WTC11 (cell line): Measurements from ENCODE around the gene COL17A1. TPM values are rescaled to one million over a fixed set of nuclear protein-coding genes. Genes with fewer than 3 reads are reported as not detected.

Source experiments
- ATAC-seq: fragments of 200-7000 bp; cut with Tn5 transposase; 2 replicates; pipeline ENCODE4 v1.10.0; 2021; ENCODE audit warnings: mild to moderate bottlenecking, moderate library complexity
- CTCF ChIA-PET: fragments of 300-600 bp; sonication (Branson Sonifier 250); formaldehyde crosslinking; loops from one replicate; lab custom pipeline; 2021; ENCODE audit warnings: antibody characterized with exemption; lab: Charles Lee
- POLR2A ChIA-PET: fragments of 350-600 bp; sonication (Branson Sonifier 250); formaldehyde crosslinking; loops from one replicate; lab custom pipeline; 2021; ENCODE audit warnings: antibody characterized with exemption; lab: Charles Lee
- DNase-seq: peaks from one replicate; pipeline ENCODE4 v3.0.0; 2021; ENCODE audit warnings: low spot score
- H3K27ac Mint-ChIP-seq: 2 replicates; pipeline ENCODE4 v1.8.0; 2021; ENCODE audit warnings: mixed read lengths
- H3K27me3 Mint-ChIP-seq: 2 replicates; pipeline ENCODE4 v1.8.0; 2021; ENCODE audit warnings: low read depth, mild to moderate bottlenecking, moderate library complexity, mixed read lengths
- H3K36me3 Mint-ChIP-seq: 2 replicates; pipeline ENCODE4 v1.8.0; 2021; ENCODE audit warnings: mixed read lengths
- H3K4me1 Mint-ChIP-seq: 2 replicates; pipeline ENCODE4 v1.8.0; 2022; ENCODE audit warnings: mixed read lengths
- H3K4me3 Mint-ChIP-seq: 2 replicates; pipeline ENCODE4 v1.8.0; 2021; ENCODE audit warnings: mild to moderate bottlenecking, moderate library complexity, mixed read lengths
- H3K9me3 Mint-ChIP-seq: 2 replicates; pipeline ENCODE4 v1.8.0; 2021; ENCODE audit warnings: mixed read lengths
- EMX1 ChIP-seq: fragments of 250-450 bp; sonication (Bioruptor Pico); IDR thresholded peaks from 2 replicates; pipeline ENCODE4 v1.8.0; 2021; ENCODE audit warnings: mild to moderate bottlenecking
- FOXP1 ChIP-seq: sonication (generic); formaldehyde crosslinking; IDR thresholded peaks from 2 replicates; pipeline ENCODE4 v1.8.0; 2022; ENCODE audit warnings: missing genetic modification reagents, mild to moderate bottlenecking, moderate library complexity, borderline replicate concordance
- NFATC4 ChIP-seq: fragments of 250-450 bp; sonication (Bioruptor Pico); IDR thresholded peaks from 2 replicates; pipeline ENCODE4 v1.9.0; 2021; ENCODE audit warnings: mild to moderate bottlenecking
- NFE2L1 ChIP-seq: sonication (generic); formaldehyde crosslinking; IDR thresholded peaks from 2 replicates; pipeline ENCODE4 v1.8.1; 2023; ENCODE audit warnings: missing genetic modification reagents
- NR2C2 ChIP-seq: sonication (generic); formaldehyde crosslinking; IDR thresholded peaks from 2 replicates; pipeline ENCODE4 v1.8.0; 2022; ENCODE audit warnings: mild to moderate bottlenecking, missing genetic modification reagents
- NR3C1 ChIP-seq: sonication (generic); formaldehyde crosslinking; conservative IDR thresholded peaks from 2 replicates; pipeline ENCODE4 v1.8.1; 2023; ENCODE audit warnings: low read depth, mild to moderate bottlenecking, missing genetic modification reagents
- SP1 ChIP-seq: sonication (generic); formaldehyde crosslinking; conservative IDR thresholded peaks from 2 replicates; pipeline ENCODE4 v1.8.1; 2022; ENCODE audit warnings: missing genetic modification reagents
- TP53 ChIP-seq: sonication (generic); formaldehyde crosslinking; IDR thresholded peaks from 2 replicates; pipeline ENCODE4 v1.8.1; 2023; ENCODE audit warnings: mild to moderate bottlenecking, missing genetic modification reagents
- ZNF121 ChIP-seq: sonication (generic); formaldehyde crosslinking; IDR thresholded peaks from 2 replicates; pipeline ENCODE4 v1.8.0; 2023; ENCODE audit warnings: missing genetic modification reagents
- ZNF396 ChIP-seq: fragments of 250-450 bp; sonication (Bioruptor Pico); IDR thresholded peaks from 2 replicates; pipeline ENCODE4 v1.8.0; 2021; ENCODE audit warnings: mild to moderate bottlenecking, moderate library complexity, borderline replicate concordance
- ZNF416 ChIP-seq: fragments of 250-450 bp; sonication (Bioruptor Pico); IDR thresholded peaks from 2 replicates; pipeline ENCODE4 v1.9.0; 2021; ENCODE audit warnings: mild to moderate bottlenecking, inconsistent platforms
- ZNF423 ChIP-seq: fragments of 250-450 bp; sonication (Bioruptor Pico); IDR thresholded peaks from 2 replicates; pipeline ENCODE4 v2.1.2; 2022; ENCODE audit warnings: mild to moderate bottlenecking, moderate library complexity
- ZNF671 ChIP-seq: fragments of 250-450 bp; sonication (Bioruptor Pico); IDR thresholded peaks from 2 replicates; pipeline ENCODE4 v1.8.0; 2021; ENCODE audit warnings: mild to moderate bottlenecking
- total RNA-seq: library from RNA; stranded (reverse); gene quantifications from 3 replicates; pipeline ENCODE4 v1.2.3, GENCODE V29; 2021
- TF ChIP-seq, protein P1 (sequence below): sonication (generic); formaldehyde crosslinking; IDR thresholded peaks from 2 replicates; pipeline ENCODE4 v1.8.1; 2022; ENCODE audit warnings: mild to moderate bottlenecking, moderate library complexity, missing genetic modification reagents
- TF ChIP-seq, protein P2 (sequence below): sonication (generic); formaldehyde crosslinking; IDR thresholded peaks from 2 replicates; pipeline ENCODE4 v1.8.0; 2022; ENCODE audit warnings: mild to moderate bottlenecking, missing genetic modification reagents
- TF ChIP-seq, protein P3 (sequence below): sonication (generic); formaldehyde crosslinking; conservative IDR thresholded peaks from 2 replicates; pipeline ENCODE4 v1.8.1; 2022; ENCODE audit warnings: mild to moderate bottlenecking, missing genetic modification reagents
- TF ChIP-seq, protein P4 (sequence below): sonication (generic); formaldehyde crosslinking; conservative IDR thresholded peaks from 2 replicates; pipeline ENCODE4 v1.8.1; 2023; ENCODE audit warnings: mild to moderate bottlenecking, low read depth, missing genetic modification reagents, moderate library complexity
- TF ChIP-seq, protein P5 (sequence below): fragments of 250-450 bp; sonication (Bioruptor Pico); IDR thresholded peaks from 2 replicates; pipeline ENCODE4 v1.8.0; 2021; ENCODE audit warnings: mild to moderate bottlenecking
- TF ChIP-seq, protein P6 (sequence below): sonication (generic); formaldehyde crosslinking; IDR thresholded peaks from 2 replicates; pipeline ENCODE4 v1.8.0; 2023; ENCODE audit warnings: mild to moderate bottlenecking, missing genetic modification reagents
- TF ChIP-seq, protein P7 (sequence below): sonication (generic); formaldehyde crosslinking; IDR thresholded peaks from 2 replicates; pipeline ENCODE4 v1.8.1; 2023; ENCODE audit warnings: mild to moderate bottlenecking, missing genetic modification reagents
- TF ChIP-seq, protein P8 (sequence below): sonication (generic); formaldehyde crosslinking; IDR thresholded peaks from 2 replicates; pipeline ENCODE4 v1.8.1; 2023; ENCODE audit warnings: mild to moderate bottlenecking, moderate library complexity, missing genetic modification reagents
- TF ChIP-seq, protein P9 (sequence below): sonication (generic); formaldehyde crosslinking; IDR thresholded peaks from 2 replicates; pipeline ENCODE4 v1.8.1; 2022; ENCODE audit warnings: low read depth, missing genetic modification reagents, borderline replicate concordance
- TF ChIP-seq, protein P10 (sequence below): fragments of 250-450 bp; sonication (Bioruptor Pico); IDR thresholded peaks from 2 replicates; pipeline ENCODE4 v1.9.0; 2021; ENCODE audit warnings: mild to moderate bottlenecking

COL17A1 gene
- total RNA-seq, 1 experiment from 2014 or later, result 1.5 TPM

DNA sequence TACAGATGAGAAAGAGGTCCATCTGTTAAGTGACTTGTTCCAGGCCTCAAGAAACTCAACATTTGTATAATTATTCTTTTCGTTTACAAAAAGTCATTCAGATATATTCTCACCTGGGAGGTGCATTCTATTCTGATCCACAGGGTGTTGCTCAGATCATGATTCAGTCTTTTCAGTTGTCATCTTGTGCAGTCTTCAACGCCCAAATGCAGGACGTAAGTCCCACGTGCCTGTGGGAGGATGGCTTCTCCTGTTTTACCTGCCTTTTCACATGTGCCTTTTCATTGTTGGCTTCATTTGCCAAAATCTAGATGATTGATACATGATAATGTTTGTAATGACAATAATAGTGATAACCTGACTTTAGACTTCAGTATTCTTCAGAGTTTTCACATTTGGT lies 72.2 kb downstream of the COL17A1 start (continued):
- TF ChIP-seq, protein P1, sequence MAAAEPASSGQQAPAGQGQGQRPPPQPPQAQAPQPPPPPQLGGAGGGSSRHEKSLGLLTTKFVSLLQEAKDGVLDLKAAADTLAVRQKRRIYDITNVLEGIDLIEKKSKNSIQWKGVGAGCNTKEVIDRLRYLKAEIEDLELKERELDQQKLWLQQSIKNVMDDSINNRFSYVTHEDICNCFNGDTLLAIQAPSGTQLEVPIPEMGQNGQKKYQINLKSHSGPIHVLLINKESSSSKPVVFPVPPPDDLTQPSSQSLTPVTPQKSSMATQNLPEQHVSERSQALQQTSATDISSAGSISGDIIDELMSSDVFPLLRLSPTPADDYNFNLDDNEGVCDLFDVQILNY (CRISPR knock-in tag), result no peak
- TF ChIP-seq NR2C2 (CRISPR knock-in tag) (no peak), SP1 (no peak), ZNF121 (CRISPR knock-in tag) (no peak), FOXP1 (CRISPR knock-in tag) (no peak)
- TF ChIP-seq, protein P2, sequence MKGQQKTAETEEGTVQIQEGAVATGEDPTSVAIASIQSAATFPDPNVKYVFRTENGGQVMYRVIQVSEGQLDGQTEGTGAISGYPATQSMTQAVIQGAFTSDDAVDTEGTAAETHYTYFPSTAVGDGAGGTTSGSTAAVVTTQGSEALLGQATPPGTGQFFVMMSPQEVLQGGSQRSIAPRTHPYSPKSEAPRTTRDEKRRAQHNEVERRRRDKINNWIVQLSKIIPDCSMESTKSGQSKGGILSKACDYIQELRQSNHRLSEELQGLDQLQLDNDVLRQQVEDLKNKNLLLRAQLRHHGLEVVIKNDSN (CRISPR knock-in tag), result no peak
- TF ChIP-seq, protein P3, sequence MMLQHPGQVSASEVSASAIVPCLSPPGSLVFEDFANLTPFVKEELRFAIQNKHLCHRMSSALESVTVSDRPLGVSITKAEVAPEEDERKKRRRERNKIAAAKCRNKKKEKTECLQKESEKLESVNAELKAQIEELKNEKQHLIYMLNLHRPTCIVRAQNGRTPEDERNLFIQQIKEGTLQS (CRISPR knock-in tag), result no peak

DNA sequence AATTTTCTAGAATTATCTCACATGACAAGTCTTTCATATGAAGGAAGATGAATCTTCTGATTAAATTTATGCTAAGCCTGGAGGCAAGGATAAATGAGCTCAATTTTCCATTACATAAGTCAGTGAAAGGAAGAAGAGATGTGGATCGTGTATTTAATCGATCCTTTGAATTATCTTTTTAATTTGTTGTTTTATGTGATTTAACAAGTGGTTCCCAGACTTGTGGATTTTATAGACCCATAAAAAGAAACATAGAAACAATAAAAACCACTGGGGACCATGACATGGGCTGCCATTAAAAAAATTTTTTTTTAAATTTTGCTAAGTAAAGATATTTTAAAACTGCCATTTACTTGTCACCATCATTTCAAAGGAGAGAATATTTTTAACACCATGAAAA lies 73.8 kb downstream of the COL17A1 start:
- CTCF ChIA-PET, result interaction anchor here (1.3 kb wide), 1 partner anchor 29 kb away, joined by 5 read pairs; no protein-coding TSS in a partner anchor
- no peaks in the 10 kb centered on the region for H3K27me3 Mint-ChIP-seq
- H3K4me3 Mint-ChIP-seq, result no peak overlapping the region
- H3K4me1 Mint-ChIP-seq, result peaks cover 10% of the 10 kb centered on the region; the same call in 1 of the 2 replicates
- POLR2A ChIA-PET, result interaction anchor here (0.6 kb wide), 1 partner anchor 223 kb away, joined by 3 read pairs; no protein-coding TSS in a partner anchor
- H3K36me3 Mint-ChIP-seq, result 0 out of 2 replicates have a peak, but pooled peaks cover 2% of the 10 kb centered on the region
- DNase-seq, result no peak
- no peaks in the 10 kb centered on the region for H3K9me3 Mint-ChIP-seq
- ATAC-seq, result no peak
- H3K27ac Mint-ChIP-seq, result no peak overlapping the region
- TF ChIP-seq, protein P4, sequence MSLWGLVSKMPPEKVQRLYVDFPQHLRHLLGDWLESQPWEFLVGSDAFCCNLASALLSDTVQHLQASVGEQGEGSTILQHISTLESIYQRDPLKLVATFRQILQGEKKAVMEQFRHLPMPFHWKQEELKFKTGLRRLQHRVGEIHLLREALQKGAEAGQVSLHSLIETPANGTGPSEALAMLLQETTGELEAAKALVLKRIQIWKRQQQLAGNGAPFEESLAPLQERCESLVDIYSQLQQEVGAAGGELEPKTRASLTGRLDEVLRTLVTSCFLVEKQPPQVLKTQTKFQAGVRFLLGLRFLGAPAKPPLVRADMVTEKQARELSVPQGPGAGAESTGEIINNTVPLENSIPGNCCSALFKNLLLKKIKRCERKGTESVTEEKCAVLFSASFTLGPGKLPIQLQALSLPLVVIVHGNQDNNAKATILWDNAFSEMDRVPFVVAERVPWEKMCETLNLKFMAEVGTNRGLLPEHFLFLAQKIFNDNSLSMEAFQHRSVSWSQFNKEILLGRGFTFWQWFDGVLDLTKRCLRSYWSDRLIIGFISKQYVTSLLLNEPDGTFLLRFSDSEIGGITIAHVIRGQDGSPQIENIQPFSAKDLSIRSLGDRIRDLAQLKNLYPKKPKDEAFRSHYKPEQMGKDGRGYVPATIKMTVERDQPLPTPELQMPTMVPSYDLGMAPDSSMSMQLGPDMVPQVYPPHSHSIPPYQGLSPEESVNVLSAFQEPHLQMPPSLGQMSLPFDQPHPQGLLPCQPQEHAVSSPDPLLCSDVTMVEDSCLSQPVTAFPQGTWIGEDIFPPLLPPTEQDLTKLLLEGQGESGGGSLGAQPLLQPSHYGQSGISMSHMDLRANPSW (CRISPR knock-in tag), result no peak
- TF ChIP-seq, protein P5, sequence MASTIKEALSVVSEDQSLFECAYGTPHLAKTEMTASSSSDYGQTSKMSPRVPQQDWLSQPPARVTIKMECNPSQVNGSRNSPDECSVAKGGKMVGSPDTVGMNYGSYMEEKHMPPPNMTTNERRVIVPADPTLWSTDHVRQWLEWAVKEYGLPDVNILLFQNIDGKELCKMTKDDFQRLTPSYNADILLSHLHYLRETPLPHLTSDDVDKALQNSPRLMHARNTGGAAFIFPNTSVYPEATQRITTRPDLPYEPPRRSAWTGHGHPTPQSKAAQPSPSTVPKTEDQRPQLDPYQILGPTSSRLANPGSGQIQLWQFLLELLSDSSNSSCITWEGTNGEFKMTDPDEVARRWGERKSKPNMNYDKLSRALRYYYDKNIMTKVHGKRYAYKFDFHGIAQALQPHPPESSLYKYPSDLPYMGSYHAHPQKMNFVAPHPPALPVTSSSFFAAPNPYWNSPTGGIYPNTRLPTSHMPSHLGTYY (CRISPR knock-in tag), result no peak
- TF ChIP-seq ZNF416 (no peak), ZNF423 (CRISPR knock-in tag) (no peak), TP53 (CRISPR knock-in tag) (no peak), ZNF671 (CRISPR knock-in tag) (no peak), NR3C1 (no peak), ZNF396 (CRISPR knock-in tag) (no peak), EMX1 (CRISPR knock-in tag) (no peak), NFE2L1 (no peak), NFATC4 (no peak)
- TF ChIP-seq, protein P6, sequence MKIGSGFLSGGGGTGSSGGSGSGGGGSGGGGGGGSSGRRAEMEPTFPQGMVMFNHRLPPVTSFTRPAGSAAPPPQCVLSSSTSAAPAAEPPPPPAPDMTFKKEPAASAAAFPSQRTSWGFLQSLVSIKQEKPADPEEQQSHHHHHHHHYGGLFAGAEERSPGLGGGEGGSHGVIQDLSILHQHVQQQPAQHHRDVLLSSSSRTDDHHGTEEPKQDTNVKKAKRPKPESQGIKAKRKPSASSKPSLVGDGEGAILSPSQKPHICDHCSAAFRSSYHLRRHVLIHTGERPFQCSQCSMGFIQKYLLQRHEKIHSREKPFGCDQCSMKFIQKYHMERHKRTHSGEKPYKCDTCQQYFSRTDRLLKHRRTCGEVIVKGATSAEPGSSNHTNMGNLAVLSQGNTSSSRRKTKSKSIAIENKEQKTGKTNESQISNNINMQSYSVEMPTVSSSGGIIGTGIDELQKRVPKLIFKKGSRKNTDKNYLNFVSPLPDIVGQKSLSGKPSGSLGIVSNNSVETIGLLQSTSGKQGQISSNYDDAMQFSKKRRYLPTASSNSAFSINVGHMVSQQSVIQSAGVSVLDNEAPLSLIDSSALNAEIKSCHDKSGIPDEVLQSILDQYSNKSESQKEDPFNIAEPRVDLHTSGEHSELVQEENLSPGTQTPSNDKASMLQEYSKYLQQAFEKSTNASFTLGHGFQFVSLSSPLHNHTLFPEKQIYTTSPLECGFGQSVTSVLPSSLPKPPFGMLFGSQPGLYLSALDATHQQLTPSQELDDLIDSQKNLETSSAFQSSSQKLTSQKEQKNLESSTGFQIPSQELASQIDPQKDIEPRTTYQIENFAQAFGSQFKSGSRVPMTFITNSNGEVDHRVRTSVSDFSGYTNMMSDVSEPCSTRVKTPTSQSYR (CRISPR knock-in tag), result no peak
- TF ChIP-seq, protein P7, sequence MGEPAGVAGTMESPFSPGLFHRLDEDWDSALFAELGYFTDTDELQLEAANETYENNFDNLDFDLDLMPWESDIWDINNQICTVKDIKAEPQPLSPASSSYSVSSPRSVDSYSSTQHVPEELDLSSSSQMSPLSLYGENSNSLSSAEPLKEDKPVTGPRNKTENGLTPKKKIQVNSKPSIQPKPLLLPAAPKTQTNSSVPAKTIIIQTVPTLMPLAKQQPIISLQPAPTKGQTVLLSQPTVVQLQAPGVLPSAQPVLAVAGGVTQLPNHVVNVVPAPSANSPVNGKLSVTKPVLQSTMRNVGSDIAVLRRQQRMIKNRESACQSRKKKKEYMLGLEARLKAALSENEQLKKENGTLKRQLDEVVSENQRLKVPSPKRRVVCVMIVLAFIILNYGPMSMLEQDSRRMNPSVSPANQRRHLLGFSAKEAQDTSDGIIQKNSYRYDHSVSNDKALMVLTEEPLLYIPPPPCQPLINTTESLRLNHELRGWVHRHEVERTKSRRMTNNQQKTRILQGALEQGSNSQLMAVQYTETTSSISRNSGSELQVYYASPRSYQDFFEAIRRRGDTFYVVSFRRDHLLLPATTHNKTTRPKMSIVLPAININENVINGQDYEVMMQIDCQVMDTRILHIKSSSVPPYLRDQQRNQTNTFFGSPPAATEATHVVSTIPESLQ, result no peak
- TF ChIP-seq, protein P8, sequence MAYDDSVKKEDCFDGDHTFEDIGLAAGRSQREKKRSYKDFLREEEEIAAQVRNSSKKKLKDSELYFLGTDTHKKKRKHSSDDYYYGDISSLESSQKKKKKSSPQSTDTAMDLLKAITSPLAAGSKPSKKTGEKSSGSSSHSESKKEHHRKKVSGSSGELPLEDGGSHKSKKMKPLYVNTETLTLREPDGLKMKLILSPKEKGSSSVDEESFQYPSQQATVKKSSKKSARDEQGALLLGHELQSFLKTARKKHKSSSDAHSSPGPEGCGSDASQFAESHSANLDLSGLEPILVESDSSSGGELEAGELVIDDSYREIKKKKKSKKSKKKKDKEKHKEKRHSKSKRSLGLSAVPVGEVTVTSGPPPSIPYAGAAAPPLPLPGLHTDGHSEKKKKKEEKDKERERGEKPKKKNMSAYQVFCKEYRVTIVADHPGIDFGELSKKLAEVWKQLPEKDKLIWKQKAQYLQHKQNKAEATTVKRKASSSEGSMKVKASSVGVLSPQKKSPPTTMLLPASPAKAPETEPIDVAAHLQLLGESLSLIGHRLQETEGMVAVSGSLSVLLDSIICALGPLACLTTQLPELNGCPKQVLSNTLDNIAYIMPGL (CRISPR knock-in tag), result no peak
- TF ChIP-seq, protein P9, sequence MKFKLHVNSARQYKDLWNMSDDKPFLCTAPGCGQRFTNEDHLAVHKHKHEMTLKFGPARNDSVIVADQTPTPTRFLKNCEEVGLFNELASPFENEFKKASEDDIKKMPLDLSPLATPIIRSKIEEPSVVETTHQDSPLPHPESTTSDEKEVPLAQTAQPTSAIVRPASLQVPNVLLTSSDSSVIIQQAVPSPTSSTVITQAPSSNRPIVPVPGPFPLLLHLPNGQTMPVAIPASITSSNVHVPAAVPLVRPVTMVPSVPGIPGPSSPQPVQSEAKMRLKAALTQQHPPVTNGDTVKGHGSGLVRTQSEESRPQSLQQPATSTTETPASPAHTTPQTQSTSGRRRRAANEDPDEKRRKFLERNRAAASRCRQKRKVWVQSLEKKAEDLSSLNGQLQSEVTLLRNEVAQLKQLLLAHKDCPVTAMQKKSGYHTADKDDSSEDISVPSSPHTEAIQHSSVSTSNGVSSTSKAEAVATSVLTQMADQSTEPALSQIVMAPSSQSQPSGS (CRISPR knock-in tag), result no peak
- TF ChIP-seq, protein P10, sequence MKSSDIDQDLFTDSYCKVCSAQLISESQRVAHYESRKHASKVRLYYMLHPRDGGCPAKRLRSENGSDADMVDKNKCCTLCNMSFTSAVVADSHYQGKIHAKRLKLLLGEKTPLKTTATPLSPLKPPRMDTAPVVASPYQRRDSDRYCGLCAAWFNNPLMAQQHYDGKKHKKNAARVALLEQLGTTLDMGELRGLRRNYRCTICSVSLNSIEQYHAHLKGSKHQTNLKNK (CRISPR knock-in tag), result no peak
